ENCODE measurements around the gene ZFP36L2.

DNA sequence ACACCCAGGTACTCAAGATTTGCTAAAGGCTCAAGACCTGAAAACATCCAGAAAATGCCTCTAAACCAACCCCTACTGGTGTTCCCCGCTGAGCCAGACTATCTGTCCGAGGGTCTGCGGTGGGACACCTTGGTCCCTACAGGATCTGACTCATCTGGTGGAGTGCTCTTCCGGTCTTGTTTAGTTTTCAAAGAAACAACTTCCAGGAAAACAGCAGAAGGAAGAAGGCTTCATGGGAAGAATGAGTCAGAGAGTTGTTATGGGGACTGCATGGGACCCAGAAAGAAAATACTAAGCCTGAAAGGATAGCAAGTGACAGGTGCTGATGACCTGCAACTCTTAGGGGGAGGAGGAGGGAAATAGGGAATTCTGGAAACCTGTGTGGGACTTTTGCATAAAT, 41.3 kb downstream of the ZFP36L2 start:
- TF ChIP-seq, protein P1, sequence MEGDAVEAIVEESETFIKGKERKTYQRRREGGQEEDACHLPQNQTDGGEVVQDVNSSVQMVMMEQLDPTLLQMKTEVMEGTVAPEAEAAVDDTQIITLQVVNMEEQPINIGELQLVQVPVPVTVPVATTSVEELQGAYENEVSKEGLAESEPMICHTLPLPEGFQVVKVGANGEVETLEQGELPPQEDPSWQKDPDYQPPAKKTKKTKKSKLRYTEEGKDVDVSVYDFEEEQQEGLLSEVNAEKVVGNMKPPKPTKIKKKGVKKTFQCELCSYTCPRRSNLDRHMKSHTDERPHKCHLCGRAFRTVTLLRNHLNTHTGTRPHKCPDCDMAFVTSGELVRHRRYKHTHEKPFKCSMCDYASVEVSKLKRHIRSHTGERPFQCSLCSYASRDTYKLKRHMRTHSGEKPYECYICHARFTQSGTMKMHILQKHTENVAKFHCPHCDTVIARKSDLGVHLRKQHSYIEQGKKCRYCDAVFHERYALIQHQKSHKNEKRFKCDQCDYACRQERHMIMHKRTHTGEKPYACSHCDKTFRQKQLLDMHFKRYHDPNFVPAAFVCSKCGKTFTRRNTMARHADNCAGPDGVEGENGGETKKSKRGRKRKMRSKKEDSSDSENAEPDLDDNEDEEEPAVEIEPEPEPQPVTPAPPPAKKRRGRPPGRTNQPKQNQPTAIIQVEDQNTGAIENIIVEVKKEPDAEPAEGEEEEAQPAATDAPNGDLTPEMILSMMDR (IDR thresholded peaks at IDR 0.05), result no peak
- TF ChIP-seq POLR2A (IDR thresholded peaks at IDR 0.05) (no peak), POLR2AphosphoS5 (IDR thresholded peaks at IDR 0.05) (no peak)
